HL-60 (cell line): Measurements from ENCODE around the gene HCK.

Experiments used
- POLR2AphosphoS5 ChIP-seq: IDR thresholded peaks from 2 replicates; pipeline ENCODE4 v1.6.1; 2012; ENCODE audit warnings: low read depth
- TF ChIP-seq, protein P1 (sequence below): IDR thresholded peaks from 2 replicates; pipeline ENCODE4 v1.6.1; 2012; ENCODE audit warnings: low read depth; ENCODE audit not compliant: insufficient replicate concordance

DNA sequence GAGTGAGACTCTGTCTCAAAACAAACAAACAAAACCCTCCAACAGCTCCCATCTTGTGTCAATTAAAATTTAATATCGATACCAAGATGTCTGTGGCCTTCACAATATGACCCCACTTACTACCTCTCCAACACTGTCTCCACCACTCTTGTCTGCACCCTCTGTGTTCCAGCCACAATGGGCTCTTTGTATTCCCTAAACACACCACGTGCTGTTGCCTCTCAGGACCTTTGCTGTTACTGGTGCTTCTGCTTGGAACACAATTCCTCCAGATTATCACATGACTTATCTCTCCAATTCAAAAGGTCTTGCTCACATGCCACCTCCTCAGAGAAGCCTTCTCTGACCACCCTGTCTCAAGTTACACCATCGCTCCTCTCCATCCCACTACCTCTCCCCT is 6.0 kb upstream of the HCK start:
- no peak for TF ChIP-seq POLR2AphosphoS5
- TF ChIP-seq, protein P1, sequence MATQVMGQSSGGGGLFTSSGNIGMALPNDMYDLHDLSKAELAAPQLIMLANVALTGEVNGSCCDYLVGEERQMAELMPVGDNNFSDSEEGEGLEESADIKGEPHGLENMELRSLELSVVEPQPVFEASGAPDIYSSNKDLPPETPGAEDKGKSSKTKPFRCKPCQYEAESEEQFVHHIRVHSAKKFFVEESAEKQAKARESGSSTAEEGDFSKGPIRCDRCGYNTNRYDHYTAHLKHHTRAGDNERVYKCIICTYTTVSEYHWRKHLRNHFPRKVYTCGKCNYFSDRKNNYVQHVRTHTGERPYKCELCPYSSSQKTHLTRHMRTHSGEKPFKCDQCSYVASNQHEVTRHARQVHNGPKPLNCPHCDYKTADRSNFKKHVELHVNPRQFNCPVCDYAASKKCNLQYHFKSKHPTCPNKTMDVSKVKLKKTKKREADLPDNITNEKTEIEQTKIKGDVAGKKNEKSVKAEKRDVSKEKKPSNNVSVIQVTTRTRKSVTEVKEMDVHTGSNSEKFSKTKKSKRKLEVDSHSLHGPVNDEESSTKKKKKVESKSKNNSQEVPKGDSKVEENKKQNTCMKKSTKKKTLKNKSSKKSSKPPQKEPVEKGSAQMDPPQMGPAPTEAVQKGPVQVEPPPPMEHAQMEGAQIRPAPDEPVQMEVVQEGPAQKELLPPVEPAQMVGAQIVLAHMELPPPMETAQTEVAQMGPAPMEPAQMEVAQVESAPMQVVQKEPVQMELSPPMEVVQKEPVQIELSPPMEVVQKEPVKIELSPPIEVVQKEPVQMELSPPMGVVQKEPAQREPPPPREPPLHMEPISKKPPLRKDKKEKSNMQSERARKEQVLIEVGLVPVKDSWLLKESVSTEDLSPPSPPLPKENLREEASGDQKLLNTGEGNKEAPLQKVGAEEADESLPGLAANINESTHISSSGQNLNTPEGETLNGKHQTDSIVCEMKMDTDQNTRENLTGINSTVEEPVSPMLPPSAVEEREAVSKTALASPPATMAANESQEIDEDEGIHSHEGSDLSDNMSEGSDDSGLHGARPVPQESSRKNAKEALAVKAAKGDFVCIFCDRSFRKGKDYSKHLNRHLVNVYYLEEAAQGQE, result no peak
